IMR-90 (cell line): ENCODE data around the gene CLMP.

Experiments used
- CEBPB ChIP-seq: IDR thresholded peaks from 2 replicates; pipeline ENCODE4 v1.6.1; 2012; ENCODE audit warnings: low read depth, low read length, improper control_type of control experiment
- CHD1 ChIP-seq: IDR thresholded peaks from 2 replicates; pipeline ENCODE4 v1.6.1; 2012; ENCODE audit warnings: low read depth, low read length, improper control_type of control experiment
- FOS ChIP-seq: fragments of 150-350 bp; IDR thresholded peaks from 2 replicates; pipeline ENCODE4 v1.6.1; 2016; ENCODE audit warnings: low read depth, low read length
- MAFK ChIP-seq: IDR thresholded peaks from 2 replicates; pipeline ENCODE4 v1.6.1; 2012; ENCODE audit warnings: low read depth, low read length, improper control_type of control experiment
- MXI1 ChIP-seq: IDR thresholded peaks from 2 replicates; pipeline ENCODE4 v1.6.1; 2012; ENCODE audit warnings: low read depth, mild to moderate bottlenecking, low read length, moderate library complexity, borderline replicate concordance
- POLR2A ChIP-seq: IDR thresholded peaks from 2 replicates; pipeline ENCODE4 v1.6.1; 2012; ENCODE audit warnings: mild to moderate bottlenecking, low read depth, low read length
- RAD21 ChIP-seq: IDR thresholded peaks from 2 replicates; pipeline ENCODE4 v1.6.1; 2012; ENCODE audit warnings: low read length, improper control_type of control experiment
- RCOR1 ChIP-seq: IDR thresholded peaks from 2 replicates; pipeline ENCODE4 v1.6.1; 2012; ENCODE audit warnings: mild to moderate bottlenecking, low read length, improper control_type of control experiment; ENCODE audit not compliant: insufficient replicate concordance
- RFX5 ChIP-seq: IDR thresholded peaks from 2 replicates; pipeline ENCODE4 v1.8.0; 2012; ENCODE audit warnings: low read depth, mild to moderate bottlenecking, low read length, moderate library complexity
- SMC3 ChIP-seq: fragments of 150-350 bp; IDR thresholded peaks from 2 replicates; pipeline ENCODE4 v1.6.1; 2016; ENCODE audit warnings: low read depth, mild to moderate bottlenecking, antibody characterized with exemption, low read length, moderate library complexity
- TF ChIP-seq, protein P1 (sequence below): conservative IDR thresholded peaks from 2 replicates; pipeline ENCODE4 v1.5.1; 2012; ENCODE audit warnings: mild to moderate bottlenecking, low read depth, low read length, improper control_type of control experiment
- TF ChIP-seq, protein P2 (sequence below): fragments of 150-350 bp; IDR thresholded peaks from 2 replicates; pipeline ENCODE4 v1.6.1; 2017; ENCODE audit warnings: mild to moderate bottlenecking, antibody characterized with exemption, low read length, low read depth

DNA sequence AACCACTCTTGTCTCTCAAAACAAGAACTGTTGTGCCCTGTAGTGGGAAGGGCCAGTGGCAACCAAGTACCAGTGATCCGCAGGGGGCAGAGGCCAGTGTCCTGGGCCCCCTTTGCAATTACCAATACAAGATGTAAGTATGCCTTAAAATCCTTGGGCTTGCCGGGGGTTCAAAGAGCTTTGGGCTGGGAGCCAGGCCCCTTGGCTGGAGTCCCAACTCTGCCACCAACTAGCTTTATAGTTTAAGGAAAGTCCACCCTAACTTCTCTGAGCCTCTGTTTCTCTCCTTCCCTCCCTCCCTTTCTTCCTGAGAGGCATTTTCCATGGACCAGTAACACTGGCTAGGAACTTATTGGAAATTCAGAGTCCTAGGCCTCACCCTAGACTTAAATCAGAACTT is 15.5 kb downstream of the CLMP start:
- TF ChIP-seq MXI1: no peak
- no peak for TF ChIP-seq SMC3
- TF ChIP-seq, protein P1, sequence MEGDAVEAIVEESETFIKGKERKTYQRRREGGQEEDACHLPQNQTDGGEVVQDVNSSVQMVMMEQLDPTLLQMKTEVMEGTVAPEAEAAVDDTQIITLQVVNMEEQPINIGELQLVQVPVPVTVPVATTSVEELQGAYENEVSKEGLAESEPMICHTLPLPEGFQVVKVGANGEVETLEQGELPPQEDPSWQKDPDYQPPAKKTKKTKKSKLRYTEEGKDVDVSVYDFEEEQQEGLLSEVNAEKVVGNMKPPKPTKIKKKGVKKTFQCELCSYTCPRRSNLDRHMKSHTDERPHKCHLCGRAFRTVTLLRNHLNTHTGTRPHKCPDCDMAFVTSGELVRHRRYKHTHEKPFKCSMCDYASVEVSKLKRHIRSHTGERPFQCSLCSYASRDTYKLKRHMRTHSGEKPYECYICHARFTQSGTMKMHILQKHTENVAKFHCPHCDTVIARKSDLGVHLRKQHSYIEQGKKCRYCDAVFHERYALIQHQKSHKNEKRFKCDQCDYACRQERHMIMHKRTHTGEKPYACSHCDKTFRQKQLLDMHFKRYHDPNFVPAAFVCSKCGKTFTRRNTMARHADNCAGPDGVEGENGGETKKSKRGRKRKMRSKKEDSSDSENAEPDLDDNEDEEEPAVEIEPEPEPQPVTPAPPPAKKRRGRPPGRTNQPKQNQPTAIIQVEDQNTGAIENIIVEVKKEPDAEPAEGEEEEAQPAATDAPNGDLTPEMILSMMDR: no peak
- no peak for TF ChIP-seq FOS
- TF ChIP-seq RCOR1: no peak
- TF ChIP-seq POLR2A: no peak
- no peak for TF ChIP-seq RAD21
- no peak for TF ChIP-seq RFX5
- TF ChIP-seq MAFK: no peak
- TF ChIP-seq CHD1: no peak
- no peak for TF ChIP-seq CEBPB
- TF ChIP-seq, protein P2, sequence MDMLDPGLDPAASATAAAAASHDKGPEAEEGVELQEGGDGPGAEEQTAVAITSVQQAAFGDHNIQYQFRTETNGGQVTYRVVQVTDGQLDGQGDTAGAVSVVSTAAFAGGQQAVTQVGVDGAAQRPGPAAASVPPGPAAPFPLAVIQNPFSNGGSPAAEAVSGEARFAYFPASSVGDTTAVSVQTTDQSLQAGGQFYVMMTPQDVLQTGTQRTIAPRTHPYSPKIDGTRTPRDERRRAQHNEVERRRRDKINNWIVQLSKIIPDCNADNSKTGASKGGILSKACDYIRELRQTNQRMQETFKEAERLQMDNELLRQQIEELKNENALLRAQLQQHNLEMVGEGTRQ: no peak
